GM06990 (cell line): ENCODE data around the gene GTF2H2C.
"Not testable (repeated sequence)": the region's sequence is repeated elsewhere in the genome, so short reads cannot be mapped to it uniquely, and the experiment has no call there.

Source experiments
- DNase-seq: peaks from one replicate; pipeline ENCODE4 v3.0.0-alpha.2; 2011; ENCODE audit not compliant: insufficient read length; ENCODE audit errors: extremely low read depth
- H3K27me3 ChIP-seq: replicated peaks from 2 replicates; pipeline ENCODE4 v1.6.0; 2011; ENCODE audit warnings: low read length; ENCODE audit not compliant: control insufficient read depth, insufficient read depth
- H3K36me3 ChIP-seq: 2 replicates; pipeline ENCODE4 v1.5.1; 2011; ENCODE audit warnings: low read length; ENCODE audit not compliant: control insufficient read depth, insufficient read depth
- H3K4me3 ChIP-seq: replicated peaks from 2 replicates; pipeline ENCODE4 v1.5.1; 2011; ENCODE audit warnings: low read depth, mild to moderate bottlenecking, control low read depth, low read length
- TF ChIP-seq, protein P1 (sequence below): IDR thresholded peaks from 2 replicates; pipeline ENCODE4 v1.5.1; 2011; ENCODE audit warnings: low read length, control low read depth, mild to moderate bottlenecking, inconsistent platforms; ENCODE audit not compliant: insufficient read depth, poor library complexity, severe bottlenecking

The GTF2H2C gene

GRCh38 chr5:69528609-69529008 lies 31.4 kb upstream of the GTF2H2C start:
- Histone ChIP-seq H3K36me3 (no peaks in the 10 kb centered on the region; the same call in 1 of the 2 replicates), H3K4me3 (no peak overlapping the region), H3K27me3 (no peaks in the 10 kb centered on the region)
- DNase-seq, result no peak
- TF ChIP-seq, protein P1, sequence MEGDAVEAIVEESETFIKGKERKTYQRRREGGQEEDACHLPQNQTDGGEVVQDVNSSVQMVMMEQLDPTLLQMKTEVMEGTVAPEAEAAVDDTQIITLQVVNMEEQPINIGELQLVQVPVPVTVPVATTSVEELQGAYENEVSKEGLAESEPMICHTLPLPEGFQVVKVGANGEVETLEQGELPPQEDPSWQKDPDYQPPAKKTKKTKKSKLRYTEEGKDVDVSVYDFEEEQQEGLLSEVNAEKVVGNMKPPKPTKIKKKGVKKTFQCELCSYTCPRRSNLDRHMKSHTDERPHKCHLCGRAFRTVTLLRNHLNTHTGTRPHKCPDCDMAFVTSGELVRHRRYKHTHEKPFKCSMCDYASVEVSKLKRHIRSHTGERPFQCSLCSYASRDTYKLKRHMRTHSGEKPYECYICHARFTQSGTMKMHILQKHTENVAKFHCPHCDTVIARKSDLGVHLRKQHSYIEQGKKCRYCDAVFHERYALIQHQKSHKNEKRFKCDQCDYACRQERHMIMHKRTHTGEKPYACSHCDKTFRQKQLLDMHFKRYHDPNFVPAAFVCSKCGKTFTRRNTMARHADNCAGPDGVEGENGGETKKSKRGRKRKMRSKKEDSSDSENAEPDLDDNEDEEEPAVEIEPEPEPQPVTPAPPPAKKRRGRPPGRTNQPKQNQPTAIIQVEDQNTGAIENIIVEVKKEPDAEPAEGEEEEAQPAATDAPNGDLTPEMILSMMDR, result no peak

GRCh38 chr5:69530561-69531405 lies 29.2 kb upstream of the GTF2H2C start:
- TF ChIP-seq, protein P1, result no peak
- Histone ChIP-seq H3K4me3 (no peak overlapping the region), H3K36me3 (no peaks in the 10 kb centered on the region; the same call in 1 of the 2 replicates), H3K27me3 (no peaks in the 10 kb centered on the region)
- no peak for DNase-seq

DNA sequence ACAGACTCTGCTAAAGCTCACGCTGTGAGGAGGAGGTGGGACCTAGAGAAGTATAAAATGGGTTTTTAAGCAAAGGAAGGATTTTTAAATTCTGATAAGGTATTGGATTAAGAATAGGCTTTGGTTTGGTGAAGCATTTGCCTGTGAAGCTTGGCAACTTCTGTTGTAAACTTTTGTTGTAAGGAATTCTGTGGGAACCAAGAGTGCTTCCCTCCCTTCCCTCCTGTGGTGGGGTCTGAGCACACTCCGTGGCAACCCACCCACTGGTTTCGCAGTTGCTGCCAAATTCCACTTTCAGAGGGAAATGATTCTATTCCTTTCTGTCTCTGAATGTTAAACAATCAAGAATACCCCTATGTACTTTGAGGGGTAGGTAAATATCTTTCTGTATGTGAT lies 28.6 kb upstream of the GTF2H2C start:
- no peak for DNase-seq
- Histone ChIP-seq H3K4me3 (no peak overlapping the region), H3K27me3 (no peaks in the 10 kb centered on the region), H3K36me3 (no peaks in the 10 kb centered on the region; the same call in 1 of the 2 replicates)
- TF ChIP-seq, protein P1, result no peak

DNA sequence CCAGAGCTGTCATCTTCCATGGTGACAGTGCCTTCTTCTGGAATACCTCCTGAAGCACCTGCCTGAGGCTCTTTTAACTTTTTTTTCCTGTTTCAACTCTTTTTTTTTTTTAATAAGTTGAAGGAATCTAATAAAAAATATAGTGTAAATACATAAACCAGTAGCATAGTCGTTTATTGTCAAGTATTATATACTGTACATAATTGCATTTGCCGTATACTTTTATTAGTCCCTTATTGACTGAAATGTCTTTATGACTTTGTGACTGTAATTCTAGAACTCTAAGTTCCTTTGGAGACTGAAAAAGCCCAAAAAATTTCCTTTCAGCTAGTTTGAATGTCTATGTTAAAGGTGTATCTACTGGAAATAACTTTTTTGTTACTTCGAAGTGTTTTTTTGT lies 22.1 kb upstream of the GTF2H2C start:
- H3K4me3 ChIP-seq, H3K27me3 ChIP-seq, DNase-seq, H3K36me3 ChIP-seq: not testable (repeated sequence)

GRCh38 chr5:69538735-69539134 lies 21.3 kb upstream of the GTF2H2C start:
- not testable (repeated sequence) for DNase-seq, H3K27me3 ChIP-seq, H3K4me3 ChIP-seq, H3K36me3 ChIP-seq

- H3K4me3 ChIP-seq, DNase-seq, H3K27me3 ChIP-seq, H3K36me3 ChIP-seq: not testable (repeated sequence)
Measured at GRCh38 chr5:69541347-69541746, 18.6 kb upstream of the GTF2H2C start.

DNA sequence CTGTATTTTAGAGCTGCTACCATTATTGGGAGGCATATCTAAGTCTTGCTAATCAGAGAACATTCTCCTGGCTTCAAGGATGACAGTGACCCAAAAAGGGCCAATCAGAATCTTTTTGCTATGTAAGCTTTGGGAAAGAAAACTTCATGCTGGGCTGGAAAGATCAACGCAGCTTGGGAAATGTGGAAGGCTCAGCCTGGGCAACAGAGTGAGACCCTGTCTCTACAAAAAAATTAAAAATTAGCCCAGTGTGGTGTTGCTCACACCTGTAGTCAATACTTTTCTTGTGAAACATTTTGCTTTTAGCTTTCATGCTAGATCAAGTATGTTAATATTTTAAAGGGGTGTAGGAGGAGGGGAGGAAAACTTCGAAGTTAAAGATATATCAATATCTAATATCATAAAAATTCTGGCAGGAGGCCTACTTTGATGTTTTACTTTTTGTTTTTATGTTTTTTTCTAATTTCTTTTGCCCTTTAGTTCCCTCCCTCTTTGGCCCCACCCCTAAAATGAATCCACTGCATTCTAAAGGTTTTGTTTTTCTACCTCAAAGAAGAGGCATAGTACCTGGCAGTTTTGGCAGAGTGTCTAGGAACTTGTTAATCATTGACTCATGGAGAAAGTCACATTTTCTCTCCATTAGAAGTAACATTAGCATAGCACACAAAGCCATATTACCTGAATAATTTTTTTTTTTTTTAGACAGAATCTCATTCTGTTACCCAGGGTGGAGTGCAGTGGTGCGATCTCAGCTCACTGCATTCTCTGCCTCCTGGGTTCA lies 17.0 kb upstream of the GTF2H2C start:
- not testable (repeated sequence) for H3K36me3 ChIP-seq, DNase-seq, H3K27me3 ChIP-seq, H3K4me3 ChIP-seq

GRCh38 chr5:69544602-69545001 lies 15.4 kb upstream of the GTF2H2C start:
- H3K27me3 ChIP-seq, H3K4me3 ChIP-seq, DNase-seq, H3K36me3 ChIP-seq: not testable (repeated sequence)

GRCh38 chr5:69560587-69561431 lies 818 bp downstream of the GTF2H2C start:
- not testable (repeated sequence) for H3K36me3 ChIP-seq, H3K27me3 ChIP-seq, DNase-seq
- peak overlapping the region; percentile 44 for H3K4me3 ChIP-seq

DNA sequence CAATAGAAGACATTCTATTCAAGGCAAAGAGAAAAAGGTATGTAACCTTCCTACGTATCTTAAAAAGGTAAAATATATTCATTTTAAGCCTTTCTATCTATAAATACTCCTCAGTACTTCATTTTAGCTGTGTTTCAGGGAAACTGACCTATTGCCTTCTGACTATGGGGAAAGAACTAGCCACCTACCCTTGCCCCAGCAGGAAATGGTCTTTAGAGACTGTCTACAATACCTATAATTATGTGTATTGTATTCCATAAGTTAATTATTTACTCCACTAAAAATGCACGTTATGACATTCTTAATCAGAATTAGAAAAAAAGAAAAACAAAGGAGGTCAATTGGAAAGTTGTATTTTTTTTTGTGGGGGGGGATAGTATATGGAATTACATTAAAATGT lies 6.2 kb downstream of the GTF2H2C start:
- H3K4me3 ChIP-seq, H3K27me3 ChIP-seq, H3K36me3 ChIP-seq, DNase-seq: not testable (repeated sequence)
